ENCODE measurements around the gene NRXN3. TPM values are rescaled to one million over a fixed set of nuclear protein-coding genes. Genes with fewer than 3 reads are reported as not detected.

Gene NRXN3
- total RNA-seq, 1 donor from 2014 or later: 1.6 TPM

DNA sequence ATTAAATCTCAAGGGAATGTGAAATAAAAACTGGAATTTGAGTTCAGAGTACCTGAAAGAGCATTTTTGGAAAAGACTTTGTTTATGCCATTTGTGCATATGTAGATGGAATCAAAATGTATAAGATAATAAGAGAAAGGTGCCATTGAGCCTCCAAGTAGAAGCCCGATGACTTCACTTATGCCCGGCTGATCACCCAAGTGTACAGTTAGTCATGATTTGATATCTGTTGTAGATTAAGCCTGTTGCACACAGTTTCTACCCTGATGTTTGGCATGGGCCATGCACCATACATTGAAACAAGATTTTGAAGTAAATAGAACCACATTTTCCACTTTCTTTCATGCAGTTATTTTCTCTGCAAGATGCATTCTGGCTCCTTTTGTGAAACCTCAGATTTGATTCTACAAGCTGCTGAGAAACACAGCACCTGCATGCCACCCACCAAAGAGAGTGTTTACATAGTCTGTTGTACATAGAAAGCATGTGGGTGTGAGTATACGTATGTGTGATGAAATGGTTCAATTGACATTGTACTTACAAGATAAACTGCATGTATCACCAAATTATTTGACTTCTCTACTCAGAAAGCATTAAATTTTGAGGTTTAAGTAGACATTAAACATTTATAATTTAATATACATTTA lies 1268.6 kb downstream of the NRXN3 start:
- Histone ChIP-seq H3K27me3 (ENCODE audit: control insufficient read depth, insufficient read depth, low read length) (no peaks in the 10 kb centered on the region), H3K36me3 (ENCODE audit: control insufficient read depth, insufficient read depth, low read length) (no peaks in the 10 kb centered on the region), H3K4me3 (ENCODE audit: low read depth, low read length) (no peak overlapping the region)
- TF ChIP-seq, protein P1, sequence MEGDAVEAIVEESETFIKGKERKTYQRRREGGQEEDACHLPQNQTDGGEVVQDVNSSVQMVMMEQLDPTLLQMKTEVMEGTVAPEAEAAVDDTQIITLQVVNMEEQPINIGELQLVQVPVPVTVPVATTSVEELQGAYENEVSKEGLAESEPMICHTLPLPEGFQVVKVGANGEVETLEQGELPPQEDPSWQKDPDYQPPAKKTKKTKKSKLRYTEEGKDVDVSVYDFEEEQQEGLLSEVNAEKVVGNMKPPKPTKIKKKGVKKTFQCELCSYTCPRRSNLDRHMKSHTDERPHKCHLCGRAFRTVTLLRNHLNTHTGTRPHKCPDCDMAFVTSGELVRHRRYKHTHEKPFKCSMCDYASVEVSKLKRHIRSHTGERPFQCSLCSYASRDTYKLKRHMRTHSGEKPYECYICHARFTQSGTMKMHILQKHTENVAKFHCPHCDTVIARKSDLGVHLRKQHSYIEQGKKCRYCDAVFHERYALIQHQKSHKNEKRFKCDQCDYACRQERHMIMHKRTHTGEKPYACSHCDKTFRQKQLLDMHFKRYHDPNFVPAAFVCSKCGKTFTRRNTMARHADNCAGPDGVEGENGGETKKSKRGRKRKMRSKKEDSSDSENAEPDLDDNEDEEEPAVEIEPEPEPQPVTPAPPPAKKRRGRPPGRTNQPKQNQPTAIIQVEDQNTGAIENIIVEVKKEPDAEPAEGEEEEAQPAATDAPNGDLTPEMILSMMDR (IDR thresholded peaks at IDR 0.05; ENCODE audit: insufficient read depth, low read length, poor library complexity, severe bottlenecking): no peak
- no peak for DNase-seq (ENCODE audit: low read depth)

DNA sequence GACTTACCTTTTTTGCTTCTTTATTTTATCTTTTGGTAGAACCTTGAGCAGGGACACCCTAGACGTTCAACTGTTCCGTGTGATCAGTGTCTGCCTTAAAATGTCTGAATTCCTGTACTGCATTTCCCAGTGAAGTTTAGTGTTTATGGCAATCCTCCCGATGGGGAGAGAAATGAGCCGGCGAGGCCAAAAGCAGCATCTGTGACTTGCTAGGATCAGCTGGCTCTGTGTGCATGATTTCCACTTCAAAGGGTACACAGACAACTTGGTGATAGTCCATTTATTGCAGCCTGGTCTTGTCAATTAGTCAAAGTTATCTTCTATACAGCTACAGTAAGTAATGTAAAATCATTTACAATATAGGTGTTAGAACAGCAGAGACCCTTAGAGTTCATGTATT lies 1272.6 kb downstream of the NRXN3 start:
- TF ChIP-seq, protein P1 (IDR thresholded peaks at IDR 0.05; ENCODE audit: insufficient read depth, low read length, poor library complexity, severe bottlenecking): no peak
- H3K4me3 ChIP-seq (ENCODE audit: low read depth, low read length): no peak overlapping the region
- DNase-seq (ENCODE audit: low read depth): no peak
- H3K36me3 ChIP-seq (ENCODE audit: control insufficient read depth, insufficient read depth, low read length): no peaks in the 10 kb centered on the region
- no peaks in the 10 kb centered on the region for H3K27me3 ChIP-seq (ENCODE audit: control insufficient read depth, insufficient read depth, low read length)

GRCh38 chr14:79443602-79444001 lies 1273.4 kb downstream of the NRXN3 start:
- no peaks in the 10 kb centered on the region for H3K27me3 ChIP-seq (ENCODE audit: control insufficient read depth, insufficient read depth, low read length)
- H3K36me3 ChIP-seq (ENCODE audit: control insufficient read depth, insufficient read depth, low read length): no peaks in the 10 kb centered on the region
- TF ChIP-seq, protein P1 (IDR thresholded peaks at IDR 0.05; ENCODE audit: insufficient read depth, low read length, poor library complexity, severe bottlenecking): no peak
- no peak overlapping the region for H3K4me3 ChIP-seq (ENCODE audit: low read depth, low read length)
- no peak for DNase-seq (ENCODE audit: low read depth)

- DNase-seq (ENCODE audit: low read depth): no peak
- TF ChIP-seq, protein P1 (IDR thresholded peaks at IDR 0.05; ENCODE audit: insufficient read depth, low read length, poor library complexity, severe bottlenecking): no peak
- Histone ChIP-seq H3K36me3 (ENCODE audit: control insufficient read depth, insufficient read depth, low read length) (no peaks in the 10 kb centered on the region), H3K27me3 (ENCODE audit: control insufficient read depth, insufficient read depth, low read length) (no peaks in the 10 kb centered on the region), H3K4me3 (ENCODE audit: low read depth, low read length) (no peak overlapping the region)
Observed at GRCh38 chr14:79448960-79449359, 1278.8 kb downstream of the NRXN3 start.

GRCh38 chr14:79451601-79452000 lies 1281.4 kb downstream of the NRXN3 start:
- TF ChIP-seq, protein P1 (IDR thresholded peaks at IDR 0.05; ENCODE audit: insufficient read depth, low read length, poor library complexity, severe bottlenecking): no peak
- Histone ChIP-seq H3K27me3 (ENCODE audit: control insufficient read depth, insufficient read depth, low read length) (no peaks in the 10 kb centered on the region), H3K4me3 (ENCODE audit: low read depth, low read length) (no peak overlapping the region), H3K36me3 (ENCODE audit: control insufficient read depth, insufficient read depth, low read length) (no peaks in the 10 kb centered on the region)
- DNase-seq (ENCODE audit: low read depth): no peak

DNA sequence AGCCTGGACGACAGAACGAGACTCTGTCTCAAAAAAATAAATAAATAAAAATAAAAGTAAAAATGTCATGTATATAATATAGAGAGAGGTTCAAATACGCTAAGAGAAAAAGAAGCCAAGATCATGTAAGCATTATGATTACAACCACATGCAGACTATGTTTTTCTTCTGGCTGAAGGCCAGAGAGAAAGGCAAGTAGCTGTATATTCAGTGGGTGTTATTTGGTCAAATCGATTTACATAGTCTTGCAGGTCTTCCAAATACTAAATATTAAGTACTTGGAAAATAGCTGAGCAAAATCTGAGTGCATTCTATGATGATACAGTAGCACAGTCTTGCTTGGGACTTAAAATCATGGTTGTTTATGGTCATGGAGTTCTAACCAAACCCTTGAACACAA lies 1283.1 kb downstream of the NRXN3 start:
- no peak for DNase-seq (ENCODE audit: low read depth)
- H3K4me3 ChIP-seq (ENCODE audit: low read depth, low read length): no peak overlapping the region
- TF ChIP-seq, protein P1 (IDR thresholded peaks at IDR 0.05; ENCODE audit: insufficient read depth, low read length, poor library complexity, severe bottlenecking): no peak
- no peaks in the 10 kb centered on the region for H3K36me3 ChIP-seq (ENCODE audit: control insufficient read depth, insufficient read depth, low read length)
- no peaks in the 10 kb centered on the region for H3K27me3 ChIP-seq (ENCODE audit: control insufficient read depth, insufficient read depth, low read length)
